NOMO-1 (cell line): ENCODE results near the gene YARS1.

Experiments
- DNase-seq, 2 experiments: peaks; one replicate each; lab custom pipeline; 2025; ENCODE audit not compliant: unreplicated experiment in 2 of 2; lab: John Stamatoyannopoulos, UW

The YARS1 gene

GRCh38 chr1:32817159-32817814 is at the start of gene YARS1, which contains the start of gene S100PBP:
YARS1 (minus strand) TSS chr1:32817358; CDS start chr1:32817244, 114 bp downstream.
S100PBP (plus strand) TSS chr1:32817653; CDS start chr1:32826100, 8,447 bp downstream.
- peak; percentile 97 to 98 for DNase-seq

GRCh38 chr1:32865639-32866405 is 48.7 kb upstream of the YARS1 start:
- no peak for DNase-seq

- no peak for DNase-seq
Observed at GRCh38 chr1:32864375-32865019, 47.3 kb upstream of the YARS1 start.

GRCh38 chr1:32863881-32864245 is 46.7 kb upstream of the YARS1 start:
- no peak for DNase-seq

- DNase-seq, result no peak
Observed at GRCh38 chr1:32863218-32863880, 46.2 kb upstream of the YARS1 start.

DNA sequence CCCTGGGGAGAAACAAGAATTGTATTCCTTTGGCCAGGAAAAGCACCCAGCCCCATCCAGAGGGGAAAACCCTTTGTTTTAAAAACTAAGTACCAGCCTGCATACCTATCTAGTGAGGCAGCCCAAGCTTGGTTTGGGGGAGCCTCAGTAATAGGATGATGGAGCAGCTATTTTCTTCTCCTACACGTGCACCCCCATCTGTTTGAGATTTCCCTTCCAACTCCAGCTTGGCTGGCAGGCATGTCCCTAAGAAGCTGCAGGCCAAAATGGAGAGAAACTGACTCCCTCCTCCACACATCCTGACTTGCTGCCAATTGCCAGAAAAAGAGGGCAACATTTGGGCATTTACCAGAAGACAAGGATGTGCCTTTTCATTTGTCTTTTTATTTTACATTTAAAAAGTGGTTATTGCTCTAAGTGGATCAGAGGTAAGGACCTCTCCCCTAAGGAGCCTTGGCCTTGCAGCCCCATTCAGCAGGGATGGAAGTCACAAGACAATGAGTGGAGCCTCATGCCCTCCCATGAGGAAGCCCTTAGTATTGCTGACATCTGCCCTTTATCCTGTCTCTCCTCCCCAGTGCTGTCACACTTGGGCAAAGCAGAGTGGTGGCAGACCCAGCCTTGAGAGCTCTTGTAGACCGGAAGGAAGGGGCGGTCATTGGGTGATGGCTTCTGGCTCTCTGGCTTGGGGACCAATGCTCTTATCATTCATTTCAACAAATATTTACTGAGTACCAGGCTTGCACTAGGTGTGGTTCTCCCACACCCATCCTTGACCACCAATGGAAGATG is 44.9 kb upstream of the YARS1 start:
- no peak for DNase-seq

DNA sequence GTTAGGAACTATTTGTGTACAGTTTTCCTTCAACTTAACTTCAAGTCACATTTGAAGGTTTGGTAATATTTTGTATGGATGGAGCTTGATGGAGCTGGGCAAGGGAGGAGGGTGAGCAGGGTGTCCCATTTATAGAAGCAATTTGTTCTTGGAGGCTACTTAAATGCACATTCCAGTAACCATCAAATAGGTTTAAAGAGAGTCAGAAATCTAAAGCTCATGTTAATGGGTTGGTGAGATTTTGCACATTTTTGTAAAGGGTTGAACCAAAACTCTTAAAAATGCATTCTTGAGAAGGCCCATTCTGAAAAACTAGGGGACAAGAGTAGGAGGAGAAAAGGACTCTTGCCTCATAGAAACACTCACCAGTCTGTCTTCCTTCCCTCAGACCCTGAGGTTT is 43.4 kb upstream of the YARS1 start:
- no peak for DNase-seq

GRCh38 chr1:32859915-32860314 is 42.8 kb upstream of the YARS1 start:
- DNase-seq, result no peak

GRCh38 chr1:32858791-32859190 is 41.6 kb upstream of the YARS1 start:
- DNase-seq, result no peak

- DNase-seq, result no peak
Observed at GRCh38 chr1:32858136-32858535, 41.0 kb upstream of the YARS1 start.

- DNase-seq, result no peak
Observed at GRCh38 chr1:32855861-32856617, 38.9 kb upstream of the YARS1 start.

DNA sequence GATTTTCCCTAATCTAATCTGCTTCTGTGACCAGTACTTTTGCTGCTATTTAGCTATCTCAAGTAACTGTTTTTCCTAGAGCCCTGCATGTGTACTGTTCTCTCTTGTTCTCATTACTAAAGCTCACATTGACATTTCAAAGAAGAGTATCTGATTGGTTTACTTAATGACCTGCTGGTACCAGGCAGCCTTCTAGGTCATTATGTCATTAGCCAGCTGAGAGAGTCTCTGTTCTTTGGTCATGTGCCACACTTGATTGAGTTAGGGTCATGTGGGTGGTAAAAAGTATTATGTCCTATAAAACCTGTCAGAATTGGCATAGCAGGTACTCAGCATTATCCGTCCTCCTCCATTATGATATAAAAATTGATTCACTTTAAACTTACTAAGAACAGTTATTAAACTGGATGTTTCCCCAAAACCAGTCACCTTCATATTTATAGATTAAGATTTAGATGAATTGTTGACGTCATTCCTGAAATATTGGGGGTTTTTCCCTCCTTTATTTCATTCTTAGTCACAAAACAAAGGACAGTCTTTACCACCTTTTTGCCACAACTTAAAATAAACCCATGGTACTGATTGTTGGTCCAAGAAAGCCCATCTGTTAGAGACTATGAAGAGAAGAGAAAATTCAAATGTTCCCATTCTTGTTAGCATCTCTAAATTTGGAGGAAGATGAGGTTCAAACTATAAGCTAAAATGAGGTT is 31.4 kb upstream of the YARS1 start:
- no peak for DNase-seq

GRCh38 chr1:32831878-32832277 is 14.7 kb upstream of the YARS1 start:
- no peak for DNase-seq

- no peak for DNase-seq
Observed at GRCh38 chr1:32830092-32830852, 13.1 kb upstream of the YARS1 start.

DNA sequence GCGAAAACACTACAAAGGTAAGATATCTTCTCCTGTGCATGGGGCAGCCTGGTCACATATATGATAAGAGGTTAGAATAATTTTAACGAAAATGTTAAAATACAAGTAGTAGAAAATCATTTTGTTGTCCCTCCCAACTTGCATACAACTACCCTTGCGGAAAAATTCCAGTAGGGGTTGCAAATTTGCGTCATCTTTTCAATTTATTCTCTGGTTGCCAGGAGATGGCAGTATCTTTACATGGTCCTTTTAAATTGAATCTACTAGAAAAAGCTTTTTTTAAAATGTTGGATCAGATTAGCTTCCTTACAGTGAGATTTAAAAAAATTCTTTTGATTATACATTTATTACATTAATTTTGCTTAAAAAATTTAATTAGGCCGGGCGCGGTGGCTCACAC is 11.2 kb upstream of the YARS1 start:
- DNase-seq, result no peak

GRCh38 chr1:32825181-32825580 is 8.0 kb upstream of the YARS1 start:
- DNase-seq, result no peak

DNA sequence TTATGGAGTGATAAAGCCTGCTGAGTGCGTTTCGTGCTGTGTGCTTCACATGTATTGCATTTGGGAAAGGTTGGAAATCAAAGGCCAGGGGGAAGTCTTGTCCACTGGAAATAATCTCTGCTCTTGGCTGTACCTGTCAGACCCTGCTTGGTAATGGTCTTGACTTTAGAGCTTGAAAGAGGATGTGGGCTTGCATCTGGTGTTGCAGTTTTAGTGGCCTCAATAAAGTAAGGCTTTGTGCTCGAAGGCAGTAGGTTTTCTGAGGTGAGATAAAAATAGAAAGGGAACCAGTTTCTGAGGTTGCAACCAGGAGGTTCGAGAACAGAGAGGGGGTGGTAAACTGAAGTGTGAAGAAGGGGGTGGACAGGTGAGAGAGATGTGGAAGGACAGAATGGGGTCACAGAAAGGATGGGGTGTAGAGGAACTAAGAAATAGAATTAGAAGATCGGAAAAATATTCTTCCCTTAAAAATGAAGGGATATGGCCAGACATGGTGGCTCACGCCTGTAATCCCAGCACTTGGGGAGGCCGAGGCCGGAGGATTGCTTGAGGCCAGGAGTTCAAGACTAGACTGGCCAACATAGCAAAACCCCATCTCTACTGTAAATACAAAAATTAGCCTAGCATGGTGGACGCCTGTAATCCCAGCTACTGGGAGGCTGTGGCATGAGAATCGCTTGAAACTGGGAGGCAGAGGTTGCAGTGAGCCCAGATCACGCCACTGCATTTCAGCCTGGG is 1.8 kb upstream of the YARS1 start:
- peak; percentile 76 to 79 for DNase-seq
